Subcutaneous adipose tissue (tissue), 4 donors: Measurements from ENCODE around the gene LAMTOR4. TPM values are rescaled to one million over a fixed set of nuclear protein-coding genes. Genes with fewer than 3 reads are reported as not detected.

ENCODE experiments used
- CTCF ChIP-seq: fragments of 450-650 bp; IDR thresholded peaks from one replicate; pipeline ENCODE4 v1.5.1; 2016; ENCODE audit warnings: low read depth, mild to moderate bottlenecking, control low read depth, antibody characterized with exemption, moderate library complexity
- total RNA-seq, 4 donors: library from RNA; depleted of rRNA; stranded (reverse); fragments of >200 nt; gene quantifications; one replicate each; pipeline ENCODE4 v1.1.0, GENCODE V29; 2016

The LAMTOR4 gene
- total RNA-seq, 4 donors from 2014 or later: 142 to 268 (median 250) TPM

GRCh38 chr7:100171840-100172239 lies 23.1 kb downstream of the LAMTOR4 start:
- TF ChIP-seq CTCF: no peak

GRCh38 chr7:100173806-100174495 lies 25.2 kb downstream of the LAMTOR4 start:
- TF ChIP-seq CTCF: no peak

GRCh38 chr7:100174582-100174981 lies 25.9 kb downstream of the LAMTOR4 start:
- TF ChIP-seq CTCF: no peak

- no peak for TF ChIP-seq CTCF
These were observed 26.7 kb downstream of the LAMTOR4 start for GRCh38 chr7:100175296-100175935.

GRCh38 chr7:100176096-100177044 lies 27.7 kb downstream of the LAMTOR4 start:
- no peak for TF ChIP-seq CTCF

GRCh38 chr7:100177045-100178001 lies 28.6 kb downstream of the LAMTOR4 start, which contains the start of the genes GPC2 and STAG3:
Gene GPC2, minus strand, starts transcription at chr7:100177381. Its CDS starts 182 bp downstream, at chr7:100177199.
Gene STAG3, plus strand, starts transcription at chr7:100177918. Its CDS starts 2,639 bp downstream, at chr7:100180557.
- TF ChIP-seq CTCF: no peak
